Brain pericyte (primary cell): ENCODE measurements around the gene HMGXB3.

Source experiments
- DNase-seq: peaks from one replicate; pipeline ENCODE4 v3.0.0-alpha.2; 2012; ENCODE audit warnings: low read depth, low spot score

The HMGXB3 gene

DNA sequence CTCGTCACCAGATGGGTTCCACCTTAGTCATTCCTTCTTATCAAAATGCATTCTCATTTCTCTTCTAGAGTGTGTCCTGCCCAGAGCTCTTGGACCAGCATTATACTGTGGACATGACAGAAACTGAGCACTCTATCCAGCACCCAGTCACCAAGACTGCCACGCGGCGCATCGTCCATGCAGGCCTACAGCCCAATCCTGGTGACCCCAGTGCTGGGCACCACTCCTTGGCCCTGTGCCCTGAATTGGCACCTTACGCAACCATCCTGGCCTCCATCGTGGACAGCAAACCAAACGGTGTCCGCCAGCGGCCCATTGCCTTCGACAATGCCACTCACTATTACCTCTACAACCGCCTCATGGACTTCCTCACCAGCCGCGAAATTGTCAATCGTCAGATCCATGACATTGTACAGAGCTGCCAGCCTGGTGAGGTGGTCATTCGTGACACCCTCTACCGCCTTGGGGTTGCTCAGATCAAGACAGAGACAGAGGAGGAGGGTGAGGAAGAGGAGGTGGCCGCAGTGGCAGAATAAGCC lies 51.2 kb downstream of the HMGXB3 start:
- no peak for DNase-seq

- no peak for DNase-seq
These were observed 51.9 kb downstream of the HMGXB3 start for GRCh38 chr5:150052226-150052955.

DNA sequence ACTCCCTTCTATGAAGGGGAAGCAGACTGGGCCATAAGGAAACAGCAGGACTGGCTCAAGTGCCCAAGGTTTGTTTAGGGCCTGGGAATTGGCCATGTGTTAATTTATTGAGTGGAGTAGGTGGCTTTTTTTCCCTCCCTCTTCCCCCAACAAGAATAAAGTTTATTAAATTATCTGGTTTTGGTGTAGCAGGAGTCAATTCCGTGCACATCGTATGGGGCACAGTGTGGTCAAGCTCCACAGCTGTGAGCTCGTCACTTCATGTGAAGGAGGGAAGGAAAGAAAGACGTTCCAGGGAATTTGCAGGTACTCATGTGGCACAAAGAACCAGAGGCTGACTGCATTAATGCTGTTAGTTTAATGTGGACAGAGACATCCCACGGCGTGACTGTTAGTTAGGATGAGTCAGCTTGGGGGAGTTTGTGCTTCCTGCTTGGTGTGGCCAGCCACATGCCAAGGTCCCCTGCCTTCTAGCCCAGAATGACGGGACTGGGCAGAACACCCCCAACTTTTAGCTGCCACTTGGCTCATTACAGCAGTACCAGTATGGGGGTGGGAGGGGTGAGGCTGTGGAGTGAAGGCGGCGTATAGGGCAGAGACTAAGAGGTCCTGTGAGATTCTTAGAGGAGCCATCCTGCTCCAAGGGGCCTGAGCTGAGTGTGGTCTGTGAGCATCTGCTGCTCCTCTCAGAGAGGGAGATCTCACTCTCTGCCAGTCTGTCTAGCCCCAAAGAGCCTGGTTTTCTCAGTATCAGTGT lies 52.6 kb downstream of the HMGXB3 start:
- no peak for DNase-seq

DNA sequence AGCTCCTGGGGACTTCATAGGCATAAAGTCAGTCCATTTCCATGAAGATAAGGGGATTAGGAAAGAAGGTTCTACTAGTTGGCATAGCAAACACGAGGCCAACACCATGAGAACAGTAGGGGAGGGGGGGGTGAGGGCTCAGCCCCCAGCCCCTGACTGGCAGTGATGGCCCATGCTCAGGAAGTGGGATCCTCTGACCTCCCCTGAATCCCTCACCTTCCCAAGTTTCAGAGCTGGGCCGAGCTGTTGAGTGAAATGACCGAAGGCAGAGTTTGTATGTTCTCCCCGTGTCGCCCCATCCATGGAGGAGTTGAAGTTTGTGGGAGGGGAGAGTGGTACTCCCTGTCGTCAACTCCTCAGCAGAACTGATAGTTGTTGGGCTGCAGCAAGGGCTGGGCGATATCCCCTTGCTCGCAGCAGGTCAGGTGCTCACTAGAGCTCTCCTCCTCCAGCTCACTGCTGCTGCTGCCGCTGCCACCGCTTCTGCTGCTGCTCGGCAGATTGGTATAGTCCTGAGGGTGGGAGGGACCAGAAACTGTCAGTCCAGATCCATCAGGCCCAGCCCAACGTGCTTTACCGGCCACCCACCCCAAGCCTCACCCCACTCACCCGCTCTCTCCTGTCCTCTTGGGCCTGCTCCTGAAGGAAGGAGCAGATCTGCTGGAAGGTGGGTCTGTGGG lies 53.3 kb downstream of the HMGXB3 start:
- no peak for DNase-seq

DNA sequence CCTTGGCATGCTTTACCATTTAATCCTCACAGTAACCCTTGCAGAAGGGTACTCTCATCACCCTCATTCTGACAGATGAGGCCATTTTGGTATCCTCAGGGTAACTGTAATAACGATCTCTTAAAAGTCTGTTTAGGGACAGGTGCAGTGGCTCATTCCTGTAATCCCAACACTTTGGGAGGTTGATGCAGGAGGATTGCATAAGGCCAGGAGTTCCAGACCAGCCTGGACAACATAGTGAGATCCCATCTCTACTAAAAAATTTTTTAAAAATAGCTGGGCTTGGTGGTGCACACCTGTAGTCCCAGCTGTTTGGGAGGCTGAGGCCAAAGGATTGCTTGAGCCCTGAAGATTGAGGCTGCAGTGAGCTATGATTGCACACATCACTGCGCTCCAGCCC lies 54.0 kb downstream of the HMGXB3 start:
- DNase-seq: no peak

- DNase-seq: no peak
These were observed 55.0 kb downstream of the HMGXB3 start for GRCh38 chr5:150055326-150056074.

DNA sequence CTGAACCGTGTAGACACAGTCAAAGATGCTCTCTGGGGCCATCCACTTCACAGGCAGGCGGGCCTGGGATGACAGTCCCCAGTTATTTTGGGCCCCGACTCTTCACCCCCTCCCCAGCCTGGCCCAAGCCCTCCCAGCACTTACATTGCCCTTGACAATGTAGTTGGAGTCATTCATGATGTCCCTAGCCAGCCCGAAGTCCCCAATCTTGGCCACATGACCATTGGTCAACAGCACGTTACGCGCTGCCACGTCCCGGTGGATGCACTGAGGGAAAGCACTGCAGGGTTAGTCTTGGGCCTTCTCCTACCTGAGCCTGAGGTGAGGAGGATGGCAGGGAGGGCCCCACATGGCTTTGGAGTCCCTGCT lies 55.5 kb downstream of the HMGXB3 start:
- DNase-seq: no peak

GRCh38 chr5:150057052-150057451 lies 56.5 kb downstream of the HMGXB3 start:
- DNase-seq: no peak

DNA sequence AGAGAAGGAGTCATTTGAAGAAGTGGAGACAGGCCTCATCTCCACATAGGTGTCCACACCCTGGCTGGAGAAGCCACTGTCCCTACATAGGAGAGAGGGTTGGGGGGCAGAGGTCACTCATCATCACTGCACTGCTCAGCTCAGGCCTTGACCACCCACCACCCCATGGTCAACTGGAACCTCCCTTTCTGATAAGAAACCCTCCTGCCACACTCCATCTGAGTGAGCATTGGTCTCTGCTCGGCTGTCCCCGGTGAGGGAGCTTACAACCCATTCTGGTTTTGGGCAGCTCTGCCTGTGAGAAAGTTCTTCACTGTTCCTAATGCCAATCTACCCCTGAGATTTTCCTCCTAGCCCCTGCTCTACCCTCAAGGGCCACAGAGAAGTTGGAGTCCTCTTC lies 57.0 kb downstream of the HMGXB3 start:
- no peak for DNase-seq

- DNase-seq: no peak
These were observed 57.5 kb downstream of the HMGXB3 start for GRCh38 chr5:150057996-150058395.

DNA sequence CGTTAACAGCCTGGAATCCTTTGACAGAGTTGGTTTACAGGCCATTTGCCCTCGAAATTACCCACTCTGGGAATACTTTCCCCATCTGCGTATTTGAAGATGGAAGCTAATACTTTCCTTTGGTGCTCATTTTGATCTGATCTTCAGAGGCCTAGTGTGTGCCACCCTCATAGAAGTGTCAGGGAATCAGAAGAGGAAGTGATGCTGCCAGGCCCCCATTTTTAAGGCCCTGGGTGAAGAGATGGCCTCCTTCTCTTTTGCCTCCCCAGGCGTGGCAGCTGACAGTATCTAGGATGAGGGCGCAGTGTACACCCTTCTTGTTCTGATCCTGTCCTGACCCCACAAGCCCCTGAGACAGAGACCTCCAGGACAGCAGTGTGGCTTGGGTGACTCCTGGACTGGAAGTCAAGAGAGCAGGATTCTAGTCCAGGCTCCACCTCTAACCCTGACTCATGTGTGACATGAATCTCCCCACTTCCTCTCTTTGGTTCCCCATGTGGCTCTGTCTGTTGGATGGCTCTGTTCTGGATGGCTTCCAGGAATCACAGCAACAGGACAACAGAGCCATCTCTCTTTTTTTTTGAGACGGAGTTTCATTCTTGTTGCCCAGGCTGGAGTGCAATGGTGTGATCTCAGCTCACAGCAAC lies 58.1 kb downstream of the HMGXB3 start:
- no peak for DNase-seq

- no peak for DNase-seq
These were observed 59.1 kb downstream of the HMGXB3 start for GRCh38 chr5:150059623-150060022.

GRCh38 chr5:150060471-150060870 lies 59.9 kb downstream of the HMGXB3 start:
- no peak for DNase-seq

- no peak for DNase-seq
These were observed 61.0 kb downstream of the HMGXB3 start for GRCh38 chr5:150061538-150061995.

DNA sequence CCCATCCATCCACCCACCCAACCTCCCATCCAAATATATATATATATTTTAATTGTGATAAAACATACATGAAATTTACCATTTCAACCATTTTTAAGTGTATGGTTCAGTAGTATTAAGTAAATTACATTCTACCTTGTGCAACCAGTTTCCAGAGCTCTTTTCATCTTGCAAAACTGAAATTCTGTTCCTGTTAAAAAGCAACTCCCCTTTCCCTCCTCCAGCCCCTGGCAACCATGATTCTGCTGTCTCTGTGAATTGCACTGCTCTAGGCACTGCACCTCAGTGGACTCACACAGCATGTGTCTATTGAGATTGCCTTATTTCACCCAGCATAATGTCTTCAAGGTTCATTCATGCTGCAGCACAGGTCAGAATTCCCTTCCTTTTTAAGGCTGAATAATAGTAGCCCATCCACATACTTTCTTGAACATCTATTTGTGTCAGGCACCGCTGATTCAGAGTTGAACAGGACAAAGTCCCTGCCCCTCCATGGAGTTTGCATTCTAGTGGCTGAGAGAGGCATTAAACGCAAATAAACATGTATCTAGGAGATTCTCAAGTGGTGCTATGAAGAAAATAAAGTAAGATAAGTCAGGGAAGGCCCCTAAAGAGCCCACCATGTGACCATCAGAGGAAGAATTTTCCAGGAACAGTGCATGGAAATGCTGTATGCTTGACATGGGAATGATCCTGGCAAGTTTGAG lies 61.8 kb downstream of the HMGXB3 start:
- no peak for DNase-seq

DNA sequence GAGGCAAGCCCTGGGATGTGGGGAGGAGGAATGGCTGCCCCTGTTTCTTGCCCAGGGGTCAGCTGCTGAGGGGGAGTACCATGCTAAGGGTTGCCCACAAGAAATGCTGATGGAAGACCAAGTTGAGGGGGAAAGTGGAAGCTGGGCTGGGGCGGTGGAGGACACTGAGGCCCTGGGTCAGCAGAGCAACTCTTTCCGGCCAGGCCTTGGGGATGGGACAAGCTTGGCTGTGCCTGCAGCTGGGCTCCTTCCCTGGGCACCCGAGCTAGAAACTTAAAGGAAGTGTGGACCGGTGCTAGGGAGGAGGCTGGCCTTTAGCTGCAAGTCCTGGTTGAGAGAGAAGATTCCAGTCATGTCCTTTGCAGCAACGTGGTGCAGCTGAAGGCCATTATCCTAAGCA lies 63.1 kb downstream of the HMGXB3 start:
- DNase-seq: no peak

GRCh38 chr5:150064681-150065220 lies 64.2 kb downstream of the HMGXB3 start:
- no peak for DNase-seq

- DNase-seq: no peak
These were observed 64.8 kb downstream of the HMGXB3 start for GRCh38 chr5:150065346-150065745.

DNA sequence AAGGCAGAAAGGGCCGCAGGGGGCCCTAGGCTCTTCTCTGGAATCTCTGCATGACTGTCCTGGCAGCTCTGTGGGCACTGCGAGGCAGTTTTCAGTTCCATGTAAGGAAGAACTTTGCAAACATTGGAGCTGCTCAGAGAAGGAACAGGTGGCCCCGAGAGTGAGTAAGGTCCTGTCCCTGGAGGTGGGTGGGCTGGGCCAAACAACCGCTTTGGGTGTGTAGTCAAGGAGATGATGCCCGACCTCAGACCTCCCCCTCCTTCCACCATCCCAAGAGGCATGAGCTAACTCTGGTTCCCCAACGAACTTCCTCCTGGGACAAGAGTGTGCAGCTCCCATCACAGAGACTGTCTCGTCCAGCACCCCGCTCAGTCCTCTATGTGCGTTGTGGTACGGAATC lies 65.3 kb downstream of the HMGXB3 start:
- DNase-seq: no peak

GRCh38 chr5:150066436-150066835 lies 65.9 kb downstream of the HMGXB3 start:
- no peak for DNase-seq
